HG02588 (cell line): ENCODE data around the gene SCIN.
"Not testable (repeated sequence)": the region's sequence is repeated elsewhere in the genome, so short reads cannot be mapped to it uniquely, and the experiment has no call there.

Source experiments
- ATAC-seq: cut with Tn5 transposase; IDR thresholded peaks from one replicate; pipeline ENCODE4 v1.9.1; 2021; ENCODE audit warnings: mild to moderate bottlenecking, moderate library complexity; ENCODE audit not compliant: unreplicated experiment

Gene SCIN

DNA sequence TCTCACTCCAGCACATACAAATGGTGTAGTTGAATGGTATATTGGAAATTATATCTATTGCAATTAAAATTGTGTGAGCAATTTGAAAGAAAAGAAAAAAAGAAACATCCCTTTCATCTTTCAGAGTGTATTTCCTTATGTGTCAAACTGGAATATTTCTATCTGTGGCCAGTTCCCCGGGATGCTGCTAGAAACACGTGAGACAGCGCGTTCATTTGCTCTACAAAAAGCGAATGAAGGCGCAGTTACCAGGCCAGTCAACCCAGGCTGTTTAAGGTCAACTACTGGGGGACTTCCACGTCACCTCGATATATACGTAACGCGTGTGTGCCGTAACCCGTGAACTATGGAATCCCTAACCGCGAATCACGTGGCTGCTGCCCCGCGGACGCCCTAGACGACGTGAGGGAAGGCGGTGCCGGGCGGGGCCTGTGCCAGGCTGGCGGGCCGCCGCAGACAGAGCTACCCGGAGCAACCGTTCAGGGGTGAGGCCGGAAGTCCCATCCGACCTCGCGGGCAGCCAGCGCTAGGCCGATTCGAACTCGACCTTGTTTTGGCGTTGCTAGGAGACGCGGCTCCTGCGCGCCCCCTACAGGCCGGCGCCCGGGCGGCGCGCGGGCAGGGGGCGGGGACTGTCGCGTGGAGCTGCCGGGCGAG lies 115.8 kb downstream of the SCIN start:
- ATAC-seq: peak; percentile 87

DNA sequence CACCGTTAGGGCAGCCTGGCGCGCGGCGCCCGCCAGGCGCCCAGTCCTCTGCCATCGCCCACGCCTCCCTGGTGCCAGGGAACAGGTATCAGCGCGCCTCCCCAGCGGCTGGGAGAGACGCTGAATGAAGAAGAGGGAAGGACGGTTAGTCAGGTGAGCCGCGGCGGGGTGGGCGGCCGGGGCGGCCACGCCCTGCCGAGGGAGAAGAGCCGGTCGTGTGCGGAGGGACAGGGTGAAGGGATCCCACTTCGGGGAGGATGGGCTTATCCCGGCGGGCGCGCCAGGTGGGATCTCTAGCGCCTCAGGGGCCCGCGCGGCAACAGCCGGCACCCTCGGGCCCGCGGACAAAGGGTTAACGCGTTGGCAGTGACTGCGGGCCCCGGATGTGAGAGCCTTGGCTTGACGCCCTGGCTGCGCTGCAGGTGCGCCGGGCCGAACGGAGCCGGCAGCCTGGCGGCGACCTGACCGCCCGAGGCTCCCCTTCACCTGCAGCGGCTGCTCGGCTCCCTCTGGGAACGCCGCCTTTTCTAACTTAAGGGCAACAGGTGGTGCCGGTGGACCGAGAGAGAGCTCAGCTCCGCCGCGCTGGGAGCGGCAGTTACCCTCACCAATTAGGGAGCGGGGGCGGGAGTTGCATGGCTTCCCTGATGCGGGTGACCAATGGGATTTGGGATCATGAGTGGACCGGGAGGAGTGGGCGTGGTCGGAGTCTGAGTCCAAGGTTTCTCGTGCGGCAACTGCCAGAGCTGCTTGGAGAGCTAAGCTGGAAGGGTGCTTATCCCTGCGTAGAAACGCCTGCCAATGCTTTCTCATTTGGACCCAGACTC lies 116.6 kb downstream of the SCIN start, which contains the start of gene ARL4A:
Gene ARL4A, plus strand, starts transcription at position 743 of the 827 bp plus-strand sequence. CDS start 622 bp downstream, outside the sequence.
- ATAC-seq: peak; percentile 79

DNA sequence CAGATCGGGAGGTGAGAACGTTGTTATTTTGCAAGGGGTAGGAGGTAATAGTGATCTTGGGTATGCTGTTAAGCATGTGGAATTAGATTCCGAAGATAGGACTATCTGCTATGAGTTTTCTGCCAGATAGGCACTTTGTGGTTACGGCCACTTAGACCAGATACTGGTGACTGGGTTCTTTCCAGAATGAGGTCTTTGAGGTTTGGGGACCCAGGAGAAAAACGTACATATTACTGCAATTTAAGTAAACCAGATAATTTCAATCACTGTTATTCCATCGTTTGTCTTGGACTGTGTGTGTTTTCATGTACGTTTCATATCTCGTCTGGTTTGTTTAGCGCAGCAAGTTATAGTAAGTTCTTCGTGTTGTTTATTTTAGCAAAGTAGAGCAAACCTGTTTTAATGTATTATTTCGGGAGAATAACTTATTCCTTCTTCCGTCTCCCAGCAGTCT lies 117.2 kb downstream of the SCIN start:
- no peak for ATAC-seq

DNA sequence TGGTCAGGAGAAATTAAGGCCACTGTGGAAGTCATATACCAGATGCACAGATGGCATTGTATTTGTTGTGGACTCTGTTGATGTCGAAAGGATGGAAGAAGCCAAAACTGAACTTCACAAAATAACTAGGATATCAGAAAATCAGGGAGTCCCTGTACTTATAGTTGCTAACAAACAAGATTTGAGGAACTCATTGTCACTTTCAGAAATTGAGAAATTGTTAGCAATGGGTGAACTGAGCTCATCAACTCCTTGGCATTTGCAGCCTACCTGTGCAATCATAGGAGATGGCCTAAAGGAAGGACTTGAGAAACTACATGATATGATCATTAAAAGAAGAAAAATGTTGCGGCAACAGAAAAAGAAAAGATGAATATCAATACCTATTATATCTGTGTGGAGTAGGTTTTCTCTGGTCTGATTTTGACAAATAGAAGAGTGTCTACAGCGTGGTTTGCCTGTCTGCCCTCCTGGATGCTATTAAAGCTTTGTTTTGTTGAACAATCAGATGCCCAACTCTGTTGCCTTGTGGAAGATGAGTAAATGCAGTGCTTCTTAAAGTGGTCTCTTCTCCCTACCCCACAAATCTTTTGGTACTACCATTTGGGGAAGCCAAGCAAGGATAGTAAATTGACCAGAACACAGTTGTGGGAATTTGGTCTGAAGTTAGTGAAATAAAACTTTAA lies 118.1 kb downstream of the SCIN start:
- not testable (repeated sequence) for ATAC-seq

- no peak for ATAC-seq
These were observed 118.9 kb downstream of the SCIN start for GRCh38 chr7:12689451-12689850.

DNA sequence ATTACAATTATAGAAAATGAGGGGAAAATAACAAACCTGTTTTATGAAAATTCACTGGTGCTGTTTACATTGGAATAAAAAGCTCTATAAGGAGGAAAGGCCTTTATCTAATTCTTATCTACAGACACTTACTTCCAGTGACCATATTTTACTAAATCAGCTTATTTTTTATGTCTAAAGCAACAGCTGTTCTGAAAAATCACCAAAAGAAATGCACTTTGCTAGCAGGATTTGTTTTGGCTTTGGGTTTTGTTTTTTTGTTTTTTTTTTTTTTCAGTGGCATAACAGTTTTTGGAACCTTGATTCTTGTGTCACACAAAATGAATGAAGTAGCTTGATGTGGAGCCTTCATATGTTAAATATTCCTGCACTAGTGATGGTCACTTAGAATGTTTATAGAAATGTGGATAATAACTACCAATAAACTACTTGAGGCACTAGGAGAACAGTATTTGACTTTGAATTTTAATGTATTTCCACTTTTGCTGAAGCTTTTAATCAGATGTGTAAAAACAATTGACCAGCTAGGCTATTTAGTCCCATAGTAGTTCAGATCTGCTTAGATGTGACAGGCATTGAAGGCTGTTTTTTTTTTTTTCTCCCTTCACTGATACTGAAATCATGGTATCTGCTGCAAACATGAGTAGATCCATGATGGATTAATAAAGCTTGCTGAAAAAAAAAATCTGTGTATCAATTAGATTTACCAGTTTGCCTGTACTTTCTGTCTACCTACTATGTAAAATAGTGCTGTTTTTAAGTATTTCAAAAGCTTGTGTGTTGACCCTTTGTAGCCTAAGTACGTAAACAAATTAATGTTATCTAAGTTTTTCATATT lies 119.7 kb downstream of the SCIN start:
- ATAC-seq: no peak

- not testable (repeated sequence) for ATAC-seq
These were observed 120.9 kb downstream of the SCIN start for GRCh38 chr7:12691388-12691787.

DNA sequence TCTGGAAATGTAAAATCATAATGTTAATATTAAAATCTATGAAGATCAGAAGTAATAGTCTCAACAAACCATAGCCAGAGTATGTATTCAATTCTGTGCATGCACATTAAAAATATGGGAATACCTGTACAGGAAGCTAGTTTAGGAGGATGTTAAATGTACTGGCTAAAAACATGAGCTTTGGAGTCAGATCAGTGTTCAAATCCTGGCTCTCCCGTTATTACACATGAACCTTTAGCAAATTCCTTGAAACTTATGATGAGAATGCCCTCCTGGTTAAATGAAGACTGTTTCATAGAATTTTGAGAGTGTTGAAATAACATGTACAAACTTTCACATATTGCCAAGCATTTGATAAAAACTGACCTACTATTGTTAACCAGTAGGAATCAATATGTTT lies 121.5 kb downstream of the SCIN start:
- no peak for ATAC-seq

- no peak for ATAC-seq
These were observed 122.1 kb downstream of the SCIN start for GRCh38 chr7:12692479-12693259.

- ATAC-seq: no peak
These were observed 124.3 kb downstream of the SCIN start for GRCh38 chr7:12694817-12695216.

- no peak for ATAC-seq
These were observed 125.4 kb downstream of the SCIN start for GRCh38 chr7:12695965-12696364.

GRCh38 chr7:12699299-12699698 lies 128.8 kb downstream of the SCIN start:
- no peak for ATAC-seq

DNA sequence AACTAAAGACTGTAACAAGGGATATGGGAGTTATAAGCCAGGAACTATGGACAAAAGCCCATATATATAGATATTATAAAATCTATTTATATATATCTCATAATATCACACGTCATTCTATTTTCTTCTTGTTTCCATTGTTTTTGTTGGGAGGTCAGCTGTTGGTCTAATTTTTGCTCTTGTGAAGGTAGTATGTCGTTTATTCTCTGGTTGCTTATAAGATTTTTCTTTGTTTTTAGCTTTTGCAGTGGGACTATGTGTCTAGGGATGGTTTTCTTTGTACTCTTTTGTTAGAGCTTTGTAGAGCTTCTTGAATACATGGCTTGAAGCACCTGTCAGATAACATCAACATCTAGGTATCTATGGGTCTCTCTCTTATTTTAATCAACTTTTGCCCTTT lies 130.9 kb downstream of the SCIN start:
- no peak for ATAC-seq

DNA sequence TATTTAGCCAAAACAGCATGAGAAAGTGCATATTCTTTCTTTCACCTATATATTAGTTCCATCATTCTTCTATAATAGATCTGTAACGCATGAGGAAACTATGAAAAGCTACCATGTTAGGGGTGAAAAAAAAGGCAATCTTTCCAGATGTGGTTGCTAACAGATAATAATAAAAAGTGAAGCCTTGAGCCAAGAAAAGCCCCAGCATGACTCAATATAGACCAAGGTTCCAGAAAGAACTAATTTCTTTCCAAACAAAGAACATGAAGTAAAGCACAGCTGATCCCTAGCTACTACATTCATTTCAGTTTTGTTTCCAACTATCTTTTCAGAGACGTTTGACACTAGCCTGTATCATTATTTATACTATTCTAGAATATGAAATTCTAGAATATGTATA lies 133.4 kb downstream of the SCIN start:
- no peak for ATAC-seq

GRCh38 chr7:12705878-12706277 lies 135.4 kb downstream of the SCIN start:
- ATAC-seq: no peak

- no peak for ATAC-seq
These were observed 136.5 kb downstream of the SCIN start for GRCh38 chr7:12706900-12707536.

DNA sequence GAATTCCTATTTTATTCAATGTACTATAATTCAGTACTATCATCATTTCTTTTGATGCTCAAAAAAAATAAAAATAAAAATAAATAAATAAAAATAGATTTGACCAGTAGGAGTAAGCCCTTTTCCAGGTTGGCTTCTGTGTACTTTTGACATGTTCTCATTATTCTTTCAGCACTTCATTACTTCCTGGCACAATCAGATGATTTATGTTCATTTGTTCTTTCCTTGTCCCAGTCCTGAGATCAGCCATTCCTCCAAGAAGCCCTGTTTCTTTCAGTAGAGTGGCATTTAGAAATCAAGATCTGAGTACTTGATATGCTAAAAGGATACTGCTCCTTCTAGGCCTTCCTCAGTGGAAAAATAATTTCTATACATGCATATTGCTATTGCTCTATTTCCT lies 137.8 kb downstream of the SCIN start:
- no peak for ATAC-seq
